K562 treated with DMSO at 1 percent for 12 hours (cell line): ENCODE measurements around the gene CHAT. TPM values are rescaled to one million over a fixed set of nuclear protein-coding genes. Genes with fewer than 3 reads are reported as not detected.

ENCODE experiments used
- total RNA-seq: library from RNA; unstranded; fragments of 300-600 nt; gene quantifications from 2 replicates; pipeline ENCODE4 v1.2.3, GENCODE V29; 2022; ENCODE audit not compliant: insufficient read depth

The CHAT gene
- total RNA-seq = not detected in 2 replicates

DNA sequence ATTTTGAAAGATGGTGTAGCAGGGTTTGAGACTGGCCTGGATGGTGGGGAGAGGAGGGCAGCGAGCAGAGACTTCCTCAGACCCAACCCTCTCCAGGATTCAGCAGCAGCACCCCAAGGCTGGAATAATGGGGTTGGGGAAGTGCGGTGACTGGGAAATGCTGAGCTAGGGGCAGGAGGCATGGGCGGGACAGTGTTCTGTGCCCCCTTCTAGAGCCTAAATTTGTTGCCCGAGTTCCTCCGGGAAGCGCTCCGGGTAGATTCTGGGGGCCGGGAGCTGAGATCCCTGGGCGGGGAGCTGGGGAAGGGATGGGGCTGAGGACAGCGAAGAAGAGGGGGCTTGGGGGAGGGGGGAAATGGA lies at the start of gene CHAT:
Gene CHAT, plus strand, starts transcription at position 156 of the 360 bp plus-strand sequence. Its CDS starts 153 bp downstream, at position 309.

DNA sequence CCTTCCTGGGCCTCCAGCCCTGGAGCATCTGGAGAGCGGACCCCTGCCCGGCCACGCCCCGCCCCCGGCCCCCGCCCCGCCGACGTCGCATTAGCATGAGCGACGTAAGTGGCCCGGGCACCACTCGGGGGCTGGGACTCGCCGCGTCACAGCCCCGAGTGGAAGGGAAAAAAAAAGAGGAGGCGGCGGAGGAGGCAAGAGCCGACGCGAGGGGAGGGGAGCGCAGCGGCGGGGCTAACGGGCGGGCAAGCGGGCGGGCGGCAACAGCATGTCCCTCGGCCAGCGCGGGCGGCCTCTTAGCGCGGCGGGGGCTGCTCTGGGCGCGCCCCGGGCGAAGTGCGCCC lies 3.8 kb upstream of the CHAT start, which contains the start of gene SLC18A3:
Gene SLC18A3, plus strand, starts transcription at position 197 of the 344 bp plus-strand sequence. CDS start 431 bp downstream, outside the sequence.

DNA sequence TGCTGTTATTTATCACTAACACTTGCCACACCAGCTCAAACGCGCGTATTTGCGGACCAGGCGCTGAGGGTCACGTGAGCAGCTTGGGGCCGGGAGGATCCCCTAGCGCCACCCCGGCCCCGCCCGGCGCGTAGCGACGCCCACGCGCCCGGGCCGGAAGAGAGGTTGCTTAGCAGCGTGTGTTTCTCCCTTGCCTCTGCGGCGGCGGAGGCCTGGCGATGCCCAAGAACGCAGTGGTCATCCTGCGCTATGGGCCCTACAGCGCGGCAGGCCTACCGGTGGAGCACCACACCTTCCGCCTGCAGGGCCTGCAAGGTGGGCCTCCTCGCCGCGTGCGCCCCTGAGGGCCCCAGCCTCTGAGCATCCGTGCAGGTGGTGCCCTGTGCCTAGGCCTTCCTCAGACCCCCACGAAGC lies 65.7 kb downstream of the CHAT start, which contains the start of gene C10orf53:
Gene C10orf53, plus strand, starts transcription at position 172 of the 414 bp plus-strand sequence. Its CDS starts 47 bp downstream, at position 219.

Other genes starting within 250 kb of the CHAT start
- gene DRGX, start 217.9 kb upstream of the CHAT start, total RNA-seq = not detected in 2 replicates
- gene ERCC6, start 74.9 kb upstream of the CHAT start, total RNA-seq = 5.9 and 13.3 TPM in 2 replicates
- gene SLC18A3, start 3.7 kb upstream of the CHAT start, total RNA-seq = not detected in 2 replicates
- gene C10orf53, start 65.6 kb downstream of the CHAT start, total RNA-seq = not detected in 2 replicates
- 0.38 and 0.52 TPM in 2 replicates for gene OGDHL, start 148.3 kb downstream of the CHAT start, total RNA-seq